ENCODE results near the gene CASP6.

GRCh38 chr4:109735566-109736365 is 32.5 kb upstream of the CASP6 start:
- TF ChIP-seq CTCF (IDR thresholded peaks at IDR 0.05) (no peak), ZFX (IDR thresholded peaks at IDR 0.05; ENCODE audit: borderline replicate concordance) (no peak)
